Measurements from ENCODE around the gene TEC.

TEC gene

DNA sequence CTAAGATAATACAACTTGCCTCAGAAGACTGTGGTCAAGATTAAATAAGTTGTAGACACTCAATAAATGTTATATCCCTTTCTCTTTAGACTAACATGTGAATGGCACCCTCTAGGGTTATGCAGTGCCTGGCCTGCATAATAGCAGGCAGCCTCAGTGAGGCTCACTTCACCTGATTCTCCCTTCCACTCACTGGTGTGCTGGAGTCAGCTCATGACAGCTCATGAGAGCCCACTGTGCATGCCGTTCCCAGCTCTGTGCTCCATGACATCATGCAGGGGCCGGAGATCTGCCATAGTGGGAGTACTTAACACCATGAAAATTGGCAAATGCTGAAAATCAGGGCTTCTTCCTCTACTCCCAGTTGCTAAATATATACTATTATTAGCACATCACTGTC lies 64.5 kb downstream of the TEC start:
- Histone ChIP-seq H3K4me2 (no peak overlapping the region), H3K36me3 (ENCODE audit: insufficient read depth) (no peaks in the 10 kb centered on the region), H3K27ac (no peak overlapping the region), H3K4me3 (IDR thresholded peaks at IDR 0.05; ENCODE audit: insufficient read depth, low read depth, low read length) (no peak overlapping the region), H3K79me2 (ENCODE audit: insufficient read depth, low read depth) (no peaks in the 10 kb centered on the region), H3K9ac (no peak overlapping the region), H4K20me1 (ENCODE audit: insufficient read depth) (no peaks in the 10 kb centered on the region), H3K27me3 (ENCODE audit: insufficient read depth, low read depth) (no peaks in the 10 kb centered on the region), H2AFZ (ENCODE audit: low read depth) (no peak overlapping the region), H3K4me1 (ENCODE audit: low read depth, poor library complexity, severe bottlenecking) (no peaks in the 10 kb centered on the region)
- TF ChIP-seq, protein P1, sequence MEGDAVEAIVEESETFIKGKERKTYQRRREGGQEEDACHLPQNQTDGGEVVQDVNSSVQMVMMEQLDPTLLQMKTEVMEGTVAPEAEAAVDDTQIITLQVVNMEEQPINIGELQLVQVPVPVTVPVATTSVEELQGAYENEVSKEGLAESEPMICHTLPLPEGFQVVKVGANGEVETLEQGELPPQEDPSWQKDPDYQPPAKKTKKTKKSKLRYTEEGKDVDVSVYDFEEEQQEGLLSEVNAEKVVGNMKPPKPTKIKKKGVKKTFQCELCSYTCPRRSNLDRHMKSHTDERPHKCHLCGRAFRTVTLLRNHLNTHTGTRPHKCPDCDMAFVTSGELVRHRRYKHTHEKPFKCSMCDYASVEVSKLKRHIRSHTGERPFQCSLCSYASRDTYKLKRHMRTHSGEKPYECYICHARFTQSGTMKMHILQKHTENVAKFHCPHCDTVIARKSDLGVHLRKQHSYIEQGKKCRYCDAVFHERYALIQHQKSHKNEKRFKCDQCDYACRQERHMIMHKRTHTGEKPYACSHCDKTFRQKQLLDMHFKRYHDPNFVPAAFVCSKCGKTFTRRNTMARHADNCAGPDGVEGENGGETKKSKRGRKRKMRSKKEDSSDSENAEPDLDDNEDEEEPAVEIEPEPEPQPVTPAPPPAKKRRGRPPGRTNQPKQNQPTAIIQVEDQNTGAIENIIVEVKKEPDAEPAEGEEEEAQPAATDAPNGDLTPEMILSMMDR (conservative IDR thresholded peaks at IDR 0.05; ENCODE audit: low read depth, low read length): no peak

DNA sequence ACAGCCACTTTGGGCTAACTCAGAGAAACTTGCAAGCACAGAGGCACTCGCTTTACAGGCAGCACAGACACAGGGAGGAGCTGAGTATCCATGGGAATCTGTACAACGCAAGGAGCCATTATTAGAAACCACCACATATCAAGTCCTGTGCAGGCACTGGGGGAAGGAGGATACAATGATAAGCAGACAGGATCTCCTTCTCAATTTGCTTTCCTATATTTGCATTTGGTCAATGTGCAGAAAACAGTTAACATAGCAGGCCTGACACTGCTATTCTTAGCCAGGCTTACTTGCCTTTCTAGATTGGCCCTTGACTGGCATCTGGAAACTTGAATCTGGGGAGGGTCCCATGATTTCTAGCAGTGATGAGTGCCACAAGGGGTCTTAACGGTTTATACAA lies 65.8 kb downstream of the TEC start:
- no peak overlapping the region for H3K9ac ChIP-seq
- no peaks in the 10 kb centered on the region for H3K36me3 ChIP-seq (ENCODE audit: insufficient read depth)
- H3K4me3 ChIP-seq (IDR thresholded peaks at IDR 0.05; ENCODE audit: insufficient read depth, low read depth, low read length): no peak overlapping the region
- no peak overlapping the region for H3K4me2 ChIP-seq
- TF ChIP-seq, protein P1 (conservative IDR thresholded peaks at IDR 0.05; ENCODE audit: low read depth, low read length): no peak
- no peaks in the 10 kb centered on the region for H4K20me1 ChIP-seq (ENCODE audit: insufficient read depth)
- H3K4me1 ChIP-seq (ENCODE audit: low read depth, poor library complexity, severe bottlenecking): no peaks in the 10 kb centered on the region
- H3K27ac ChIP-seq: no peak overlapping the region
- no peaks in the 10 kb centered on the region for H3K27me3 ChIP-seq (ENCODE audit: insufficient read depth, low read depth)
- H2AFZ ChIP-seq (ENCODE audit: low read depth): no peak overlapping the region
- no peaks in the 10 kb centered on the region for H3K79me2 ChIP-seq (ENCODE audit: insufficient read depth, low read depth)

DNA sequence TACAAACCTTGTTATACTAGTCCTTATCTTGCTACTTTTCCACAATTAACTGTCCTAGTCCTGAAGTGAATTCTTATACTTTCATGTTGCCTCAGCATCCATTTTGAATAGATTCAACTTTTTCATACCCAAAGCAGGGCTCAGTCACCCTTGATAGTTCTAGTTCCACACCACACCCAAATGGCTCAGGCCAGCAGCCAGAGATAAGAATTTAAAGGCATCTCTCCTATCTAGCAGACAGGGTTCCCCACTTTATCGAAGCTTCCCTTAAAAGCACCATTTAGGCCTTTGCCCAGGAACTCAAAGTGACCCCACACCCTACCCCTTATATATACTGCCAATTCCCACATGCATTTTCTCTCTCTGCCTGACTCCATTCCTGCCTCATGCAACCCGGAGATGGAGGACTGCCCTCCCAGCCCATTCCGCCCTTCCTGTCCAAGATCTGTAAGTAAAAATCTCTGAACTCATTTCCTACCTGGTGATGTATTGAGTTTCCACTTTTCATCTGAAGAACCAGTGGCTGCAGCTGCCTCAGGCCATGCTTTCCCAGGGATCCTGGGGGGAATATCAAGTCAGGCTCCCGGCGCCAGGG lies 71.9 kb downstream of the TEC start:
- no peaks in the 10 kb centered on the region for H3K27me3 ChIP-seq (ENCODE audit: insufficient read depth, low read depth)
- no peak overlapping the region for H2AFZ ChIP-seq (ENCODE audit: low read depth)
- H3K27ac ChIP-seq: no peak overlapping the region
- TF ChIP-seq, protein P1 (conservative IDR thresholded peaks at IDR 0.05; ENCODE audit: low read depth, low read length): no peak
- no peak overlapping the region for H3K4me3 ChIP-seq (IDR thresholded peaks at IDR 0.05; ENCODE audit: insufficient read depth, low read depth, low read length)
- no peaks in the 10 kb centered on the region for H3K79me2 ChIP-seq (ENCODE audit: insufficient read depth, low read depth)
- H3K9ac ChIP-seq: no peak overlapping the region
- H4K20me1 ChIP-seq (ENCODE audit: insufficient read depth): no peaks in the 10 kb centered on the region
- H3K36me3 ChIP-seq (ENCODE audit: insufficient read depth): no peaks in the 10 kb centered on the region
- no peaks in the 10 kb centered on the region for H3K4me1 ChIP-seq (ENCODE audit: low read depth, poor library complexity, severe bottlenecking)
- no peak overlapping the region for H3K4me2 ChIP-seq

DNA sequence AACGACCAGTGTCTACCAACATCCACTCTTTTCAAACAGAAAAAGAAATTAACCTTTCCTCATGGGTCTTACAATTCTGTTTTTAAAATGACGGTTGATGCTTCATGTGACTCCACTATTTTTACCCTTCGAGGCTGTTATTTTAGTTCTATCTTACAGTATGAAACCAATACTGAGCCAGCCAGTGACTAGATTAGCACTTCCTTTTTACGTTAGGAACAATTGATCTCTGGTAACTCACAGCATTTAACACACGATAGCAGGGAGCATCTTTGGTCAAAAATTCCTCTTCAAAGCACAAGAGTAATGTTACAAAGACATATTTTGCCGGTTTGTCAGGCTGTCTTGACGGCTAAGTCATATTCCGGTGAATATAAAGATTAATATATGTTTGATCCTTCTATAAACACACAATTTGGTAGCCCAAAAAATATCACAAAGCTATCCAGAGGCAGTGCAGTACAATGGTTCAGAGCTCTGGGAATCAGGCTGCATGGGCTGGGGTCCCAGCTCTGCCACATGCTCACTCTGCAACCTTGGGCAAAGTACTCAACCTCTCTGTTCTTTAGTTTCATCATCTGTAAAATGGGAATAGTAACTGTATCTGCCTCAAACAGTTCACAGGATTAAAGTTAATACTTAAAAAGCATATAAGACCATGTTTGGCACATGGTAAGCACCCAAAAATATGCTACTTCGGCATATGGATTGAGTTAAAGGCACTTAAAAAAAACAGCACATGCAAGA lies 72.7 kb downstream of the TEC start:
- TF ChIP-seq, protein P1 (conservative IDR thresholded peaks at IDR 0.05; ENCODE audit: low read depth, low read length): no peak
- Histone ChIP-seq H2AFZ (ENCODE audit: low read depth) (no peak overlapping the region), H3K27me3 (ENCODE audit: insufficient read depth, low read depth) (no peaks in the 10 kb centered on the region), H4K20me1 (ENCODE audit: insufficient read depth) (no peaks in the 10 kb centered on the region), H3K36me3 (ENCODE audit: insufficient read depth) (no peaks in the 10 kb centered on the region), H3K4me2 (no peak overlapping the region), H3K79me2 (ENCODE audit: insufficient read depth, low read depth) (no peaks in the 10 kb centered on the region), H3K4me3 (IDR thresholded peaks at IDR 0.05; ENCODE audit: insufficient read depth, low read depth, low read length) (no peak overlapping the region), H3K4me1 (ENCODE audit: low read depth, poor library complexity, severe bottlenecking) (no peaks in the 10 kb centered on the region), H3K27ac (no peak overlapping the region), H3K9ac (no peak overlapping the region)
